ENCODE data around the gene NKRF. TPM values are rescaled to one million over a fixed set of nuclear protein-coding genes. Genes with fewer than 3 reads are reported as not detected.
A peak's percentile ranks its signal among the peaks of the same experiment; 100 is the strongest.

Gene NKRF
- total RNA-seq, 1 donor from 2014 or later = 3.7 TPM

DNA sequence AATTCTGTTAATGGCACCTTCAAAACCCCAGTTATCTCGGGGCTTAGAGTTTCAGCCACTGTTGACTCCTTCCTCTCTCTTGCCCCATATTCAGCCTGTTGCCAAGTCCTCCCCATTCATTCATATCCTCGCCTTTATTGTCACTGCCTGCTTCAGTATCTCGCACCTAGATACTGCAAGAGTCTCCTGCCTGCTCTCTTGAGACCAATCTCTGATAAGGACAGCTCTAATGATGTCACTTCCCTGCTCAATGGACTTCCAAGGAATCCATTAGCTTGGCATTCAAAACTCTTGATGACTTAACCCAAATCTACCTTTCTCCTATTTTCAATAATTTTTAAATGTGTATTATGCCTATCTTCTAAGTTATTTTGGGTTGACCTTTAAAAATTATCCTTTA, 33.0 kb downstream of the NKRF start:
- intact Hi-C loops (cut with micrococcal nuclease) = no loop called here
- Histone ChIP-seq H3K4me1 (peaks cover 27% of the 10 kb centered on the region), H3K27me3 (ENCODE audit: low read depth) (no peaks in the 10 kb centered on the region), H3K4me3 (peak overlapping the region; percentile 79), H3K9me3 (replicated peaks) (no peaks in the 10 kb centered on the region), H3K36me3 (peaks cover 7% of the 10 kb centered on the region), H3K27ac (replicated peaks) (peak overlapping the region; percentile 94)
- TF ChIP-seq, protein P1, sequence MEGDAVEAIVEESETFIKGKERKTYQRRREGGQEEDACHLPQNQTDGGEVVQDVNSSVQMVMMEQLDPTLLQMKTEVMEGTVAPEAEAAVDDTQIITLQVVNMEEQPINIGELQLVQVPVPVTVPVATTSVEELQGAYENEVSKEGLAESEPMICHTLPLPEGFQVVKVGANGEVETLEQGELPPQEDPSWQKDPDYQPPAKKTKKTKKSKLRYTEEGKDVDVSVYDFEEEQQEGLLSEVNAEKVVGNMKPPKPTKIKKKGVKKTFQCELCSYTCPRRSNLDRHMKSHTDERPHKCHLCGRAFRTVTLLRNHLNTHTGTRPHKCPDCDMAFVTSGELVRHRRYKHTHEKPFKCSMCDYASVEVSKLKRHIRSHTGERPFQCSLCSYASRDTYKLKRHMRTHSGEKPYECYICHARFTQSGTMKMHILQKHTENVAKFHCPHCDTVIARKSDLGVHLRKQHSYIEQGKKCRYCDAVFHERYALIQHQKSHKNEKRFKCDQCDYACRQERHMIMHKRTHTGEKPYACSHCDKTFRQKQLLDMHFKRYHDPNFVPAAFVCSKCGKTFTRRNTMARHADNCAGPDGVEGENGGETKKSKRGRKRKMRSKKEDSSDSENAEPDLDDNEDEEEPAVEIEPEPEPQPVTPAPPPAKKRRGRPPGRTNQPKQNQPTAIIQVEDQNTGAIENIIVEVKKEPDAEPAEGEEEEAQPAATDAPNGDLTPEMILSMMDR (IDR thresholded peaks at IDR 0.05; ENCODE audit: borderline replicate concordance) = no peak
- no peak for DNase-seq

DNA sequence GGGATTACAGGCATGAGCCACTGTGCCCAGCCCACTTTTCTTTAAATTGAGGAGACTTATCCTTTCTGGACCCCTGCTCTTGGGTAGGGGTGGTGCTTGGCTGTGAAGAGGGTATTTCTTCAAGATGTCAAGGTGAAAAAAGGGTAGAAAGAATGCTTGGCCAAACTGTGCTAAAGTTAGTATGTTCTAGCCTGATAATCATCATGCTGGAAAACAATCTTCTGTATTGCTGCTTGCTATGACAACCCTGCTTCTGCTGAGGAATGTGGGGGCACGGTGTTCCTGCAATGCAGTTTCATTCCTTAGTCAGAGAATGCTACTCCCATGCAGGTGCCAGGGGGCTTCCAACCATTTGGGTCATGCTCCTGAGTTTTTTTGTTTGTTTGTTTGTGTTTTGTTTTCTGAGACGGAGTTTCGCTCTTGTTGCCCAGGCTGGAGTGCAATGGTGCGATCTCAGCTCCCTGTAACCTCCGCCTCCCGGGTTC, 35.8 kb downstream of the NKRF start:
- H3K9me3 ChIP-seq (replicated peaks) = no peaks in the 10 kb centered on the region
- intact Hi-C loops (cut with micrococcal nuclease) = no loop called here
- H3K27me3 ChIP-seq (ENCODE audit: low read depth) = no peaks in the 10 kb centered on the region
- DNase-seq = no peak
- H3K4me3 ChIP-seq = no peak overlapping the region
- H3K27ac ChIP-seq (replicated peaks) = no peak overlapping the region
- peaks cover 19% of the 10 kb centered on the region for H3K4me1 ChIP-seq
- H3K36me3 ChIP-seq = no peaks in the 10 kb centered on the region
- TF ChIP-seq, protein P1 (IDR thresholded peaks at IDR 0.05; ENCODE audit: borderline replicate concordance) = no peak

DNA sequence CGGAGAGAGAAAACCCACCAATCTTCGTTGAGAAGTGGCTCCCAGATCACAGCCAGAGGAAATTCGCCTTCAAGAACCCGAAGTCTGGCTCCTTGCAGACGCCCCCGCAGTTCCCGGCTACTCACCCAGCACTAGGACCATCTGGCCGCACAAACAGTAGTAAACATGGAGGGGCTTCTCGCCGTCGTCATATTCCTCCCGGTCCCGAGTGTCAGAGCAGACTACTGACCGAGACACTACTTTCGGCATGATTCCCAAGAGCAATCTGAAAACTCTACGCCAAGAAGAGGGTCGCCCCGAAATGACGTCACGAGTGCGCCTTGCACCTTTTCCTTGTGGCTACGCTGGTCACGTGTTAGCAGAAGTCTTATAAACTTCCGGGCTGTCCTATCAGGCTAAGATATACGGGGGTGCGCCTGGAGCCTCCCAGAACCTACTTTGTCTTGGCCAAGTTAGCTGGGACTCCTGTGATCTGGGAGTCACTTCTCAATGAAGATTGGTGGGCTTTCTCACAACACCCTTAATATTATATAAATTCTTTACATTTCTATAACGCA, 41.0 kb downstream of the NKRF start, which contains the start of gene STEEP1:
Gene STEEP1 (minus strand): TSS at position 303 of the 557 bp plus-strand sequence. CDS start 54 bp downstream, at position 249.
- Histone ChIP-seq H3K9me3 (replicated peaks) (no peaks in the 10 kb centered on the region), H3K4me1 (peaks cover 8% of the 10 kb centered on the region), H3K27ac (replicated peaks) (peak within 1 kb of the TSS; percentile 69), H3K27me3 (ENCODE audit: low read depth) (no peaks in the 10 kb centered on the region), H3K36me3 (peaks cover 4% of the 10 kb centered on the region), H3K4me3 (peak within 1 kb of the TSS; percentile 73)
- intact Hi-C loops (cut with micrococcal nuclease) = no loop called here
- peak; percentile 89 for DNase-seq
- TF ChIP-seq, protein P1 (IDR thresholded peaks at IDR 0.05; ENCODE audit: borderline replicate concordance) = no peak

DNA sequence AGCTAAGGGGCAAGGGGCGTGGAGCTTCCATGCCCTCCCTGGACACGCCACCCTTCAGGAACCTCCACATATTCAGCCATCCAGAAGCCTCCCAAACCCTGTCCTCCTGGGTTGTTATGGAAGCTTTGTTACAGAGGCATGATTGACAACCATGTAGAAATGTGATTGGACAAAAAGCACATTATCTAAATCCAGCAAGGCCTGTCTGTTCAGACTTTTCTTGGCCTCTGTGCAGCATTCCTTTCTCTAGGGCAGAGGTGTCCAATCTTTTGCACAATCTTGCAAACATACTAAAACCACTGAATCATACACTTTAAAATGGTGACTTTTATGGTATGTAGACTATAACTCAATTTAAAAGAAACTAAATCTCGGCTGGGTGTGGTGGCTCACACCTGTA, 53.7 kb downstream of the NKRF start:
- DNase-seq = no peak
- Histone ChIP-seq H3K27me3 (ENCODE audit: low read depth) (no peaks in the 10 kb centered on the region), H3K27ac (replicated peaks) (no peak overlapping the region), H3K4me1 (no peaks in the 10 kb centered on the region), H3K4me3 (no peak overlapping the region), H3K9me3 (replicated peaks) (no peaks in the 10 kb centered on the region), H3K36me3 (no peaks in the 10 kb centered on the region)
- TF ChIP-seq, protein P1 (IDR thresholded peaks at IDR 0.05; ENCODE audit: borderline replicate concordance) = no peak
- intact Hi-C loops (cut with micrococcal nuclease) = no loop called here

DNA sequence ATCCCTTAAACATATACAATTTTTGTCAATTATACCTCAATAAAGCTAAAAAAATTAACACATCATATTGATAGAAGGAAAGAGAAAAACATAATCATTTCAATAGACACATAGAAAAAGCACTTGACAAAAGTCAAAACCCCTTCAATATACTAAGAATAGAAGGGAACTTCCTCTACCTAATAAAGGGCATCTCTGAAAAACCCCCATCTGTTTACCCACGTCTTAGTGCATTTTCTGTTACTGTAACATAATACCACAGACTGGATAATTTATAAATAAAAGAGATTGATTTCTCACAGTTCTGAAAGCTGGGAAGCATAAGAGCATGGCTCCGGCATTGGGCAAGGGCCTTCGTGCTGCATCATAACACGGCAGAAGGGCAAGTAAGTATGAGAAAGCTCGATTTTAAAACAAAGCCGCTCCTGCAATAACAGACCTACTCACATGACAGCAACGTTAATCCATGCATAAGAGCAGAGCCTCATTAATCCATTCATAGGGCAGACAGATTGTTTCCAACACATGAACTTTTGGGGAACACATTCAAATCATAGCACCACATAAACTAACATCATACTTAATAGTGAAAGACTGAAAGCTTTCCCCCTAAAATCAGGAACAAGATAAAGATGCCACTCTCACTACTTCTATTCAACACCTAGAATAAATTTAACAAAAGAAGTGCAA, 56.8 kb downstream of the NKRF start:
- no peaks in the 10 kb centered on the region for H3K4me1 ChIP-seq
- TF ChIP-seq, protein P1 (IDR thresholded peaks at IDR 0.05; ENCODE audit: borderline replicate concordance) = no peak
- H3K27ac ChIP-seq (replicated peaks) = no peak overlapping the region
- no peak for DNase-seq
- H3K36me3 ChIP-seq = no peaks in the 10 kb centered on the region
- intact Hi-C loops (cut with micrococcal nuclease) = no loop called here
- H3K9me3 ChIP-seq (replicated peaks) = no peaks in the 10 kb centered on the region
- no peaks in the 10 kb centered on the region for H3K27me3 ChIP-seq (ENCODE audit: low read depth)
- no peak overlapping the region for H3K4me3 ChIP-seq

All from left ventricle myocardium inferior (tissue), 1 donor.